LNCaP clone FGC (cell line): ENCODE results near the gene CLASRP.
A peak's percentile ranks its signal among the peaks of the same experiment; 100 is the strongest.
"Not testable (repeated sequence)": the region's sequence is repeated elsewhere in the genome, so short reads cannot be mapped to it uniquely, and the experiment has no call there.

Experiments
- DNase-seq: peaks from one replicate; pipeline ENCODE4 v3.0.0-alpha.2; 2011; ENCODE audit warnings: low read depth
- H3K4me3 ChIP-seq: 2 replicates; pipeline ENCODE4 v1.5.1; 2011; ENCODE audit warnings: mild to moderate bottlenecking, low read depth, low read length, control low read depth
- CTCF ChIP-seq: IDR thresholded peaks from 2 replicates; pipeline ENCODE4 v1.5.1; 2012; ENCODE audit warnings: mild to moderate bottlenecking; ENCODE audit not compliant: control insufficient read depth, insufficient read depth; ENCODE audit errors: extremely low read depth

CLASRP gene

GRCh38 chr19:44998025-44998424 lies 40.8 kb upstream of the CLASRP start:
- H3K4me3 ChIP-seq = no peak overlapping the region
- no peak for DNase-seq
- no peak for TF ChIP-seq CTCF

GRCh38 chr19:44999131-44999925 lies 39.5 kb upstream of the CLASRP start:
- not testable (repeated sequence) for H3K4me3 ChIP-seq, DNase-seq

GRCh38 chr19:45000665-45001064 lies 38.2 kb upstream of the CLASRP start:
- peak overlapping the region; percentile 18; the same call in 1 of the 2 replicates for H3K4me3 ChIP-seq
- not testable (repeated sequence) for DNase-seq

- no peak for TF ChIP-seq CTCF
- no peak for DNase-seq
- peak within 1 kb of the TSS; percentile 50 for H3K4me3 ChIP-seq
These were observed 37.6 kb upstream of the CLASRP start, which contains the start of gene RELB for GRCh38 chr19:45001087-45001739. RELB (plus strand) TSS chr19:45001464; CDS start chr19:45001580, 116 bp downstream.

GRCh38 chr19:45003485-45003884 lies 35.4 kb upstream of the CLASRP start:
- H3K4me3 ChIP-seq = no peak overlapping the region
- no peak for TF ChIP-seq CTCF
- no peak for DNase-seq

- DNase-seq = no peak
- TF ChIP-seq CTCF = no peak
These were observed 33.1 kb upstream of the CLASRP start for GRCh38 chr19:45005787-45006186.

GRCh38 chr19:45008552-45008951 lies 30.3 kb upstream of the CLASRP start:
- H3K4me3 ChIP-seq = no peak overlapping the region
- no peak for TF ChIP-seq CTCF
- no peak for DNase-seq

More at GRCh38 chr19:45005787-45006186, 33.1 kb upstream of the CLASRP start:
- no peak overlapping the region for H3K4me3 ChIP-seq
